ENCODE results near the gene EIF4G3.
"Not testable (repeated sequence)": the region's sequence is repeated elsewhere in the genome, so short reads cannot be mapped to it uniquely, and the experiment has no call there.

The EIF4G3 gene

DNA sequence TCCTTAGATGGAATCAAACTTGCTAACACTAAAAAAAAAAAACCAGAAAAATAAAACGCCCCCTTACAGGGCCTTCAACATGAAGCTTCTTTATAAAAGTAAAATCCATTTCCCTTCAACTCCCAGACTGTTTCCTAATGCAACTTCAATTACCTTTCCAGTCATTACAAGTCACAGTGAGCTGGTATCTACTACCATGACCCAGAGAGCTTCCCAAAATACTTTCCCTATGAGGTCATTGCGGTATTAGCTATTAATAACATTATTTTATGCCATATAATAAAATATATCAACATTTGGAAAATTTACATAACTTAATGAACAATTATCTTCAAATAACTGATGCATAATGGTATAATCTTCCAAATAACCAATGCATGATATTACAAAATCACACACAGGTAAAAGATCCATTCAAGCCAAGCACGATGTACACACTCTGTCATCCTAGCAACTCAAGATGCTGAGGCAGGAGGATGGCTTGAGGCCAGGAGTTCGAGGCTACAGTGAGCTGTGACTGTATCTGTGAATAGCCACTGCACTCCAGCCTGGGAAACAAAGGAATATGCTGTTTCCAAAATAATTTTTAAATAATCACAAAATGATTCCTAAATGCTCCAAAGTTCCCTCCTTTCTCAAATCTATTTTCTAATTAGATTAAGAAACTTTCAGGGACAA lies 24.1 kb downstream of the EIF4G3 start:
- DNase-seq, result no peak

DNA sequence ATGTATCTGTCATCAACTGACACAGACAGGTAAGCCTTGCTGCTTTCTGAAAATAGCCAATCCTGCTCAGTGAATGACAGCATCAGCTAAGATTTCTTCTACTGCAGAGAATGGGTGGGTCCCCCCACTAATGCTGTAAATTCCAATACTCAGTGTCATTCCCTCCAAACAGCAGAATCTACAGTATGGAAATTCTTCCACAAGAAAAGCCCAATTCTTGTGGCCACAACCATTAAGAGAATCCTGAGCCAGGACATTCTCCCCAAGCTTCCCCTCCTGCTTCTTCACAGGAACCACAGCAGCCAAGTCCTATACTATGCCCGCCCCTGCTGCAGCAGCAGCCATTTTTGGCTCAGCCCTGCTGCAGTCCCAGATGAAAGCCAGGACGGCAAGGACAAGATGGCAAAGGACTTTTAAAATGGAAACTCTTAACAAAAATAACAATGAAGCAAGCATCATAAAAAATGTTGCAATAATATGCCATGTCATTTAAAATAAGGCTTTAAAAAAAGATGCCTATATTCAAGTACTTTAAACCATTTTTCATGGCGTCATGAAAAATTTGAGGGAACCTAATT lies 26.8 kb downstream of the EIF4G3 start:
- no peak for DNase-seq

DNA sequence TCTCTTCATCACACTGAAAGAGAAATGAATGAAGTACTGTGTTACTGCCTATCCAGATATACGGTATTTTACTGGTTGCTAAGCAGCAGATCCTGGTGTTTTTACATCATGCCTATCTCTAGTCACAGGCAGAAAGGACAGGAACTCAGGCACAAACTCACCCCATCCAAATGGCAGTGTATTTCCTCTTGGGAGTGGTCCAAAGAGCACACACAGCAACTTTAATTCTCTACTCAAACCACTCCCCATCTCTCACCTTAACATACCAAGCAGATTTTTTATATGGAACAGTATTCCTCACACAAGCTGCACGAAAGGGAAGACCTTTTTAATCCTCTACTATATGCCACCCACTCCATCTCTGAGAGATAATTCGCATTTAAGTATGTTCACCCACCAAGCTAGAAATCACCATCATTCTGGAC lies 27.3 kb downstream of the EIF4G3 start:
- no peak for DNase-seq

DNA sequence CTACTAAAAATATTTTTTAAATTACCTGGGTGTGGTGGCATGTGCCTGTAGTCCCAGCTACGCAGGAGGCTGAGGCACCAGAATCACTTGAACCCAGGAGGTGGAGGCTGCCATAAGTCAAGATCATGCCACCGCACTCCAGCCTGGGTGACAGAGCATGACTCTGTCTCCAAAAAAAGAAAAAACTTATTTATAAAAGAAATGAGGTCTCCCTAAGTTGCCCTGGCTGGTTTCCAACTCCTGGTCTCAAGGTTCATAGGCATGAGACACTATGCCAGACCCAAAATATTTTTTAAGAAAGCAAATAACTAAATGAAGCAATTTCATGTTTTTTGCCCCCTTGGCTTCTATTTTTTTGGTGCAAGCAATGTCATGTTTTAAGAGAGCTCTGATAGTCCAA lies 32.9 kb downstream of the EIF4G3 start:
- DNase-seq, result no peak

DNA sequence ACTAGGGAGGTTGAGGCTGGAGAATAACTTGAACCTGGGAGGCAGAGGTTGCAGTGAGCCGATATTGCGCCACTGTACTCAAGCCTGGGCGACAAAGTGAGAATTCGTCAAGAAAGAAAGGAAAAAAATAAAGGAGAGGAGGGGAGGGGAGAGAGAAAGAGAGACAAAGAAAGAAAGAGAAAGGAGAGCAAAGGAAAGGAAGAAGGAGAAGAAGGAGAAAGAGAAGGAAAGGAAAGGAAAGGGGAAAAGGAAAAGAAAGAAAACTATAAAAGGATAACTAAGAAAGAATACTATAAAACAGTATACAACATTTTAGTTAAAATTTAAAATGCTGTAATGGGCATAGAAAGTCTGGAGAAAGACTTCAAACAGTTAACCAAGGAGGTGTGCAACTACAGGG lies 33.6 kb downstream of the EIF4G3 start:
- no peak for DNase-seq

DNA sequence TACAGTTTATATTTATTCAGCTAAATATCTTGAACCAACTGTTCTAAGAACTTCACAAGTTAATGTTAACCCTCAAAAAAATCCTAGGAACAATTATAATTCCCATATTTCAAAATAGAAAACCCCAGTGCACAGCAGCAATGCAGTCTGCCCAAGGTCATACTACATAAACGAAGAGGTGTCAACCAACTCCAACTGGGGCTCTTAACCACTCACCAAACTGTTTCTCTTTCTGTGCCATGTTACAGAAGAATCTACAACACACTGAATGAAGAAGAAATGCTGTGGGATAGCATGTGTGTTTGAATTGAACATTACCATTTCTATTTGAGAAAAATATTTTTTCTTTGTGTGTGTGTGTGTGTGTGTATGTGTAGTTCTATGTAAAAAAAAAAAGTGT lies 35.7 kb downstream of the EIF4G3 start:
- no peak for DNase-seq

DNA sequence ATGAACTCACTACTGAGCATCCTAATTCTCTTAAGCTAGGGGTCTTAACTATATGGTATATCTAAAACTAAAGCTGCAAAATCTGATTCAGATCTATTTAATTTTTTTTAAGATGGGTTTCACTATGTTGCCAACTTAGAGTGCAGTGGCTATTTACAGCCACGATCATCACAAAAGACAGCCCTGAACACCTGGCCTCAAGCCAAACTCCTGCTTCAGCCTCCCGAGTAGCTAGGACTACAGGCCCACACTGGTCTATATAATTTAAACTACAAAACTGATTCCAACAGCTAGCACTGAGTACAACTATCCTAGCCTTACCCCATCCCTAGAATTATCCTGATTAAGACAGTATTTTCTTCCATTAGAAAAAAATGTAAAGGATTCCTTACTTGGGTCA lies 37.1 kb downstream of the EIF4G3 start:
- no peak for DNase-seq

DNA sequence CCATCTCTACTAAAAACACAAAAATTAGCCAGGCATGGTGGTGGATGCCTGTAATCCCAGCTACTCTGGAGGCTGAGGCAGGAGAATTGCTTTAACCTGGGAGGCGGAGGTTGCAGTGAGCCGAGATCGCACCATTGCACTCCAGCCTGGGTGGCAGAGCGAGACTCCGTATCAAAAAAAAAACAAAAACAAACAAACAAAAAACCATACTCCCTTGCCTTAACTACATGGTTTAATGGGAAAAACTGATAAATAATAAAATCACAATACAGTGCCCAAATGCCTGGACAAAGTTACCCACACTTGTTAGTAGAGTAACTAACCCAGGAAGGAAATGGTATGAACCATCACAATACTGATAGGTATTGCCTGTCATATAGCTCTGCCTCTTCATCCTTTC lies 40.4 kb downstream of the EIF4G3 start:
- DNase-seq, result not testable (repeated sequence)

DNA sequence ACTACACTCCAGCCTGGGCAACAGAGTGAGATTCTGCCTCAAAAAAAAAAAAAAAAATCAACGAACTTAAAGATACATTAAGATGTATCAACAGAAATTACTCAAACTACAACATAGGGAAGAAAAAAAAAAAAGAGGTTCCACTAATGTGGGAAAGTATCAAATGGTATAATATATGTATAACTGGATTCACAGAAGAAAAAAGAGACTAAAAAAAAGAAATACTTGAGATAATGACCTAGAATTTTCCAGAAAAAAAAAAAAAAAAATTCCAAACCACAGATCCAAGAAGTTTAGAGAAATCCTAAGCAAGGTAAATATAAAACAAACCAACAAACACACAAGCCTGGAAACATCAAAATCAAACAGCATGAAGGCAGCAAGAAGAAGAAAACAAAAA lies 45.5 kb downstream of the EIF4G3 start:
- no peak for DNase-seq

DNA sequence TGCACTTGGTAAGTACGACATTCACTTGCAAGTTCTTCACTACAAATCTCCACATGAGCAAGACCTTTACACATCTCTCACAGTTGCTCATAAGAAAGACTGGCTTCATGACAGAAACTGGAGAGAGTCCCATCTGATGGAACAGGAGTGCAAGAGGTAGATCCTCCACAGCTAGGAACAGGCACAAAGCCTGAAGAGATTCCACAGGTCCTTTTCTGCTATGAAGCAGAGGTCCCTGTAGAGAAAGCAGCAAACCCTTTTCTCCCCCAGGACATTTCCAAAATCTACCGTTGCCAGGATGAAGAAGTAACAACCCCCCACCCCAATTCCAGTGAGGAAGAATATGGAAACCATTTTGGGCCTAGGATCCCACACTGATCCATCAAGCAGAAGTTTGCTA lies 47.3 kb downstream of the EIF4G3 start:
- DNase-seq, result no peak

DNA sequence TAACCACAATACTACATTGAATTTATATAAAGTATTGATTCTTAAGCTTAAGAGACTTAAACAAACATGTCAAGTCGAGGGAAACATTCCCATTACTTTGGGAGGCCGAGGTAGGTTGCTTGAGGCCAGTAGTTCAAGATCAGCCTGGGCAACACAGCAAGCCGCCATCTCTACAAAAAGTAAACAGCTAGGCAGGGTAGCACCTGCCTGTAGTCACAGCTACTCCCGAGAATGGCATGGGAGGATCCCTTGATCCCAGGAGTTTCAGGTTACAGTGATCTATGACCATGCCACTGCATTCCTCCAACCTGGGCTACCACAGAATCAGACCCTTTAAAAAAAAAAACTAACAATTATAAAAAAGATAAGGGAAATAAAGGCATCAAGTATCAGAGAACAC lies 50.4 kb downstream of the EIF4G3 start:
- no peak for DNase-seq

DNA sequence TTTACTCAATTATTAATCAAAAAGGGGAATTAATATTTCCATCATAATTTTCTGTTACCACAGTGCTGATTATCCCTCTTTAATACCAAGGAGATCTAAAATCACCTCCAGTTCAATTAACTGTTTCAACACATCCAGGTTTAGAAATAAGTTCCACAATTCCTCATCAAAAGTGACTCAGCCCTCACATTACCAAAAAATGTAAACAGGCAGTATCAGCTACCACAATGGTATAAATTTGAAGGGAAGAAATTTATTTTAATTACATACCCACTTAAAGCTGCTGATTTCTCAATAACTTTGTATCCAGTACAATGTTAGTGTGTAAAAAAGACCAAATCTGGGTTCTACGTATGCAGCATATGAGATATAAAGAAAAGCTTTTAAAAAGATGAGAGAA lies 51.9 kb downstream of the EIF4G3 start:
- no peak for DNase-seq

DNA sequence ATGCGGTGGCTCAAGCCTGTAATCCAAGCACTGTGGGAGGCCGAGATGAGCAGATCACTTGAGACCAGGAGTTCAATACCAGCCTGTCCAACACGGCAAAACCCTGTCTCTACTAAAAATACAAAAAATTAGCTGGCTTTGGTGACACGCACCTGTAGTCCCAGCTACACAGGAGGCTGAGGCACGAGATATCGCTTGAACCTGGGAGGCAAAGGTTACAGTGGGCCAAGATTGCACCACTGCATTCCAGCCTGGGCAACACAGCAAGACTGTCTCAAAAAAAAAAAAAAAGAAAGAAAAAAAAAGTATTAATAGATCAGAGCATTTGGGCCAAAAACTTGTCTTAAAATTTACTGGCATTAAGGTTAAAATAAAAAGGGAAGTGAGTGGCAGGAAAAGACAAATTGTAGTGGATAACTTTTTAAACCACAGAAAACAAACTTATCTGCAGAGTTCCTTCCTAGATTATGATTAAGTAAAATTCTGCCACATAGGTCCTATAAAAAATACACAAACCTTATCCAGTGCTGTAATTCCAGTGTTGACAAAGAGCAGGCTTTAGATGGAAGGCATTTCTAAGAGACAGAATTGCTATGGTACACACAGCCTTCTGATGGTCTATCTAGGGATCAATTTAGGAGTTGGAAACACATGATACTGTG lies 53.3 kb downstream of the EIF4G3 start:
- DNase-seq, result no peak

DNA sequence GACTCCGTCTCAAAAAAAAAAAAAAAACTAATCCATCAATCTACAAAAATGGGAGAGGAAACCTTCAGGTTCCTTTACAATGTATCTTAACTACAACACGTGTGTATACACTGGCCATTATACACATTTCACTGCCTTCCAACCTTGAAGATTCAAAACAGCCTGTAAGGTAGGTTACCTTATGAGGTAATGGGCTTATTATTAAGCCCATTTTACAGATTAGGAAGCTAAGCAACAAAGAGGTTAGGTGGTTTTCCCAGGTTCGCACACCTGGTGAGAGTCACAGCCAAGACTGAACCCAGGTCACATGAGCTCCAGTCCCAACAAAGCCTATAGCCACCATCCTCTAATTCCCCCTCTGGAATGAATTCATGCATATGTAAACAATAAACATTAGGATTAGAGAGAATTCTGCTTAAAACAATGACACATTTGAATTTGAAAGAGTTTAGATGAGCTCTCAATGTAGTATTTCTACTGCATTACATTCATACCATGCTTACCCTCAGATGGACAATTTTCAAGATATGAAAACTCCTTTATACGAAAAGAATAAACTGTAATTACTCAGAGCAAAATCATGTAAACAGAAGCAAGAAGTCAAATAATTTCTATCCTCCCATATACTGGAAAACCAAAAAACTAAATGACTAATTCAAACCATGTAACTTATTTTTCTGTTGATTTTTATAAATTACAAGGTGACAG lies 54.8 kb downstream of the EIF4G3 start:
- DNase-seq, result no peak

DNA sequence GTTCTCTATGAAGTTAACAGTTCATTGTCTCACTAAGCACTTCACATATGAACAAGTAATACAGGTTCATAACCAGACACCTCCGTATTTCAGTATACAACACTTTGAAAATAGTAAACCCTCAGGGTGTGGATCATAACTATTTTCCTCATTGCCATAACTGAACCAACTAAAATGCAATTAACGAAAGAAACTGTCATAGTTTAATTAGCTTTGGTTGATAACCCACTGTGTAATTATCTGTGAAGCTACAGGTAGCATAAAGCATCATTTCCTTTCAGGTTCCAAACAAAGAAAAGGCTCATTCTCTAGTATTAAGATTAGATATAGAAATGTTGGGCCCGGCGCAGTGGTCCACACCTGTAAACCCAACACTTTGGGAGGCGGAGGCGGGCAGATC lies 58.5 kb downstream of the EIF4G3 start:
- no peak for DNase-seq

DNA sequence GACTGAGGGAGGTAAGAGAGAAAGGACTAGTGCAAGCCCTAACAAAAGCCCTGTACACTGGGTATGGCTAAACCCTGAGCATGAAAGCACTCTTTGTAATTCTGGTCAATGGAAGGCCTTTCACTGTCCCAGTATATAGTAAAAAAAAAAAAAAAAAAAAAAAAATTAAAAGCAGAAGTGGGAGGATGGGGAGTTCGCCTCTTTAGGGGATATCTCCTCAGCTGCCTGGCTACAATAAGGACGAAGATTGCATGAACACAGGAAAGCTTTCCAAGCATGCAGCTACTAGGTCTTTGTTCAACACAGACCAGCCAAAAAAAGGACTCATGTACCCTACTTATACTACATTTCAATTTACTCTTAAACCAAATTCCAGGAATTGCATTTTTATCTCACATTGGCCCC lies 59.1 kb downstream of the EIF4G3 start:
- no peak for DNase-seq

DNA sequence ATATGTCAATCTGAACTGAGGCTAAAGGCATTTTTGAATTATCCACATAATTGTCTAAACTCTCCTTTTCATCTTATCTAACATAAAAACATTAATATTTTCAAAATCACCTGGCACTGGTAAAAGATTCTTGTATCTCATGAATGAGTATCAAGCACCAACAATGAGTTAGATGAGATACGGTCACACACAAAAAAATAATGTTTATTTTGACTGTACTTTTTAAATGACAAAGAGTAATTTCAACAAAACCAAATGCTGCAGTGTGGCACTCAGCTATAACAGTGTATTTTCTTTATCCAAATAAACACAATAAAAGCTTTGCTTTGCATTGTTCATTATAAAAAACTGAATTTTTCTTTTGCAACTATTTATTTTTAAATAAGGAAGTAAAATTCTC lies 59.5 kb downstream of the EIF4G3 start:
- no peak for DNase-seq

DNA sequence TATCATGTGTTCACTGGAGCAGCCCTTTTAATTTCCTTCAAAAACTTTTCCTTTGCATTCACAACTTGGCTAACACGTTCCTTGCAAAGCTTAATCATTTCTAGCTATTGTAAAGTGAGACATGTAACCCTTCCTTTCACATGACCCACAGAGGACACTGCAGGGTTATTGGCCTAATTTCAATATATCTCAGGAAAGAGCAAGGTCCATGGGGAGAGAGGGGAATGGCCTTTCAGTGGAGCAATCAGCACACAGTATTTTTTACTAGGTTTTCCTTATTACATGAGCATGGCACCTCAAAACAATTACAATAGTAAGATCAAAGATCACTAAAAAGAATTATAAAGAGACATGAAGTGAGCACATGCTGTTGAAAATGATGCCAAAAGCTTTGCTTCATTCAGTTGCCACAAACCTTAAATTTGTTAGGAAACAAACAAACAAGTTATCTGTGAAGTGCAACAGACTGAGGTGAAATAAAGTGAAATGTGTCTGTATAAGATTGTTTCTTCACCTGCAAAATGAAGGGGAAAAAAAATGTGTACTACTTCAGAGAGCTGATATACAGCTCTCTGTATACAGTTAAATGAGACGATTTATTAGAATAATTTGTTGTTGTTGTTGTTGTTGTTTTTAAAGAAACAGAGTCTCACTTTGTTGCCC lies 61.5 kb downstream of the EIF4G3 start:
- DNase-seq, result no peak

DNA sequence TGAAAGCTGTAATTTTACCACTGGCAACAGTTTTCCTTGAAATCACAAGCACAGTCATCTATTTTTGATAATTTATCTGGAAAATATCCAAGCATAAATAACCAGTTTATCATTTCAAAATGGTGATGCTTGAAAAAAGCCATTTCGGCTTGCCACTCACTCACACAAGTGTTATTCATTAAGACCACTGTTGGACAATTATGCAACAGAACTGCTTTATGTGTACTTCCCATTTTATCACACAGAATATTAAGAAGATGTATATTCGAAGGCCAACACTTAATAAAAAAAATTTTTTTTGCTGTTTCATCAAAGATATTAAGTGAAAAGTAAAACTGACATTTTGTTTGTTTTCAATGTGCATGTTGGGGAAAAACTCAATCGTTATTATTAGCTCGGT lies 62.3 kb downstream of the EIF4G3 start:
- no peak for DNase-seq

DNA sequence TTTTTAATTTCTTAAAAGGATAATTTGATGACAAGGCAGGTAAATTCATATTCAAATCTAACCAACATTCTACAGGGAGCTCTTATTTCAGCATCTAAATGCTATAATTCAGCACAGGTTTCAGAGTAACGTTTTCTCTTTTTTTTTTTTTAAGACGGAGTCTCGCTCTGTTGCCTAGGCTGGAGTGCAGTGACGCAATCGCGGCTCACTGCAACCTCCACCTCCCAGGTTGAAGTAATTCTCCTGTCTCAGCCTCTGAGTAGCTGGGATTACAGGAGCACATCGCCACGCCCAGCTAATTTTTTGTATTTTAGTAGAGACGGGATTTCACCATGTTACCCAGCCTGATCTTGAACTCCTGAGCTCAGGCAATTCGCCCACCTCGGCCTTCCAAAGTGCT lies 66.5 kb downstream of the EIF4G3 start:
- DNase-seq, result no peak

DNA sequence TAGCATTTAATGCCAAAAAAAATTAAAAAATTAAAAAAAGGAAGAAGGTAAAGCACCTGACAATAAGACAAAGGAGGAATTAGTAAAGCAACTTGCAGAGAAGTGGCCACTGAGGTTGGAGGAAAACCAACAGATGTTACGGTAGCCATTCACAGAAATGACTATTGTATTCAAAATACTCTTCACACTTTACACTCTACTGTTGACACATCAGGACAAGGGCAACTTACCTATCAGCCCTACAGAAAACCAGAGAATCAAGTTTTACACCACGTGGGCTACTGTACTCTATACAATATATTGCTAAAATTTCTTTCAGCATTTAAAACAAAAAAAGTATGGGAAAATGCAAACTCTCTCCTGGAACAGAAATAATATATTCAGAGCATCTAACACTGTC lies 70.0 kb downstream of the EIF4G3 start:
- DNase-seq, result no peak

DNA sequence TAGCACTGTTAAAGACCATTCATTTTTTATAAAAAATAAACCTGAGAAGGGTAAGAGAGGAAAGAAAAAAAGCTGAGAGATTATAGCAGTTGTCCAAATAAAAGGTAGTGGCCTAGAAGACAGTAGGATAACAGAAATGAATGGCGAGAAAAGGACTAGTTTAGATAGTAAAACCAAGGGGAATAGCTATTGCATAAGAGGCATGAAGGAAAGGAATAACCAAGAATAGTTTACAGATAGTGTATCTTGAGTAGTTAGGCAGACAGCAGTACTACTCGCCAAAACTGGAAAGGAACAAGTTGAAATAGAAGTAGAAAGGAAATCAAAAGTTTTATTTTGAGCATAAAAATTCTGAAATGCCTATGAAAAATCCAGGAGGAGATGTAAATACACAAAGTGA lies 70.5 kb downstream of the EIF4G3 start:
- DNase-seq, result no peak

DNA sequence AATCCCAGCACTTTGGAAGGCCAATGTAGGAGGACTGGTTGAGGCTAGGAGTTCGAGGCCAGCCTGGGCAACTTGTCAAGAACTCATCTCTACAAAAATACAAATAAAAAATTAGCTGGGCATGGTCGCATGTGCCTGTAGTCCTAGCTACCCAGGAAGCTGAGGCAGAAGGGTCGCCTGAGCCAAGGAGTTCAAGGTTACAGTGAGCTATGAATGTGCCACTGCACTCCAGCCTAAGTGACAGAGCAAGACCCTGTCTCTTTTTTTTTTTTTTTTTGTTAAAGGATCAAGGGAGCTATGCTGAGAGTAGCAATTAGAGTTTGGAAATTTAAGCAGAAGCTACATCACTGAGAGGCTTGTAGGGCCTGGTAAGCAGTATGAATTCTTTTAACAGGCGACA lies 70.9 kb downstream of the EIF4G3 start:
- DNase-seq, result no peak

DNA sequence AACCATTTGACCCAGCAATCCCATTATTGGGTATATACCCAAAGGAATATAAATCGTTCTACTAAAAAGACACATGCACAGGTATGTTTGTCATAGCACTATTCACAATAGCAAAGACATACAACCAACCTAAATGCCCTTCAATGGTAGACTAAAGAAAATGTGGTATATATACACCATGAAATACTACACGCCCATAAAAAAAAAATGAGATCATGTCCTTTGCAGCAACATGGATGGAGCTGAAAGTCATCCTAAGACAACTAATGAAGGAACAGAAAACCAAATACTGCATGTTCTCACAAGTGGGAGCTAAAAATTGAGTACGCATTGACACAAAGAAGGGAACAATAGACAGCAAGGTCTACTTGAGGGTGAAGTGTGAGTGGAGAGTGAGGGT lies 72.0 kb downstream of the EIF4G3 start:
- DNase-seq, result no peak
